ENCODE measurements around the gene PAX4.

DNA sequence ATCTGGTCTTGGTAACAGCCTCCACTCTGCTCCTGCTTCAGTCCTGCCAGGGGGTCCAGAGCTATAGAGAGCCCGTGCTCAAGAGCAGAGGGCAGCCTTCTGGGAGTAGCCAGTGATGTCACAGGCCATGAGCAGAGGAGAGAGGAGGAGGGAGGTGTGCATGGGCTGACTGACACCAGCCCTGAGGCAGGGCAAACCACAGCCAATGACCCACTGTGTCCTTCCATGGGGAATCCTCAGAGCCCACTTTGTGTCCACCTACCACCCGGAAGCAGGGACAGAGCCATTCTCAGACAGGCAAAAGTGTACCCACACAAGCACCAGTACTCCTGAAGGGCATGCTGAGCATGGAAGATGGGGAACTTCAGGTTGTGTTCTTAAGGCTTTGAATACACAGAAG is at the start of gene PAX4:
- TF ChIP-seq, protein P1, sequence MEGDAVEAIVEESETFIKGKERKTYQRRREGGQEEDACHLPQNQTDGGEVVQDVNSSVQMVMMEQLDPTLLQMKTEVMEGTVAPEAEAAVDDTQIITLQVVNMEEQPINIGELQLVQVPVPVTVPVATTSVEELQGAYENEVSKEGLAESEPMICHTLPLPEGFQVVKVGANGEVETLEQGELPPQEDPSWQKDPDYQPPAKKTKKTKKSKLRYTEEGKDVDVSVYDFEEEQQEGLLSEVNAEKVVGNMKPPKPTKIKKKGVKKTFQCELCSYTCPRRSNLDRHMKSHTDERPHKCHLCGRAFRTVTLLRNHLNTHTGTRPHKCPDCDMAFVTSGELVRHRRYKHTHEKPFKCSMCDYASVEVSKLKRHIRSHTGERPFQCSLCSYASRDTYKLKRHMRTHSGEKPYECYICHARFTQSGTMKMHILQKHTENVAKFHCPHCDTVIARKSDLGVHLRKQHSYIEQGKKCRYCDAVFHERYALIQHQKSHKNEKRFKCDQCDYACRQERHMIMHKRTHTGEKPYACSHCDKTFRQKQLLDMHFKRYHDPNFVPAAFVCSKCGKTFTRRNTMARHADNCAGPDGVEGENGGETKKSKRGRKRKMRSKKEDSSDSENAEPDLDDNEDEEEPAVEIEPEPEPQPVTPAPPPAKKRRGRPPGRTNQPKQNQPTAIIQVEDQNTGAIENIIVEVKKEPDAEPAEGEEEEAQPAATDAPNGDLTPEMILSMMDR (IDR thresholded peaks at IDR 0.05 in 4 of 5, conservative IDR thresholded peaks at IDR 0.05 in 1 of 5) = no peak
- TF ChIP-seq POLR2A (IDR thresholded peaks at IDR 0.05) = no peak

Measured in gastrocnemius medialis (tissue), 4 donors.